Kasumi-1 (cell line): Measurements from ENCODE around the gene ADGRL3.
A peak's percentile ranks its signal among the peaks of the same experiment; 100 is the strongest.

Experiments used
- DNase-seq, 2 experiments: peaks; one replicate each; lab custom pipeline; 2025; lab: John Stamatoyannopoulos, UW

The ADGRL3 gene

DNA sequence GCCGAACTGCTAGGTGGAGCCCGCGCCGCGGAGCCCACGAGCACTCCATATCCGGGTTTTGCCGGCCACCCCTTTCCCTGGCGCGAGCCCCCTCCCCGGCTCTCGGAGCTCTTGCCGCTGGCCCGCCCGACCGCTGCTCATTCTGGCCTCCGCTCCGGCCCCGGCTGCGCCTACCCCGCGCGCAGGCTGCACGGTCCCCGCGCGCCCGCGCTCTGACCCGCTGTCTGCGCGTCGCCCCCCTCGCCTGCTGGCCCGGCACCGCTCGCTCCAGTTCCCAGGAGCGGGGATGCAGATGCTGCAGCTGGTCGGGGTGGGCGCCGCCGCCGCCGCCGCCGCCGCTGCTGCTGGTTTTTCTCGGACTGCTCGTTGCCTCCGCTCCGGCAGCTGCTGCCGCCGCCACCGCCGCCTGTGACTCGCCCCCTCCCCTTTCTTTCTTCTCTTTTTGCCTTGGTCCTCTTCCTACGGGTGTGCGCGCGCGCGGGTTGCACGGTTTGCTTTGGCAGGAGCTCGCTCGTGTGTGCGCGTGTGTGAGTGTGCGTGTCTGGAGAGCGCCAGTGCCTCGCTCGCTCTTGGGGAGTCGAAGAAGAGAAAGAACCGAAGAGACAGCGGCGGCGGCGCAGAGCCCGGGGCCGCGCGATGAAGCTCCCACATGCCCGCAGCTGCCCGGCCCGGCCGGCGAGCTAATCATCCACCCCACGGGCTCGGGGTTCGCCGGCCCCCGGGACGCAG, at the start of gene ADGRL3:
ADGRL3 (plus strand) TSS at position 140 of the 729 bp plus-strand sequence.
- peak; percentile 26 to 34 for DNase-seq

DNA sequence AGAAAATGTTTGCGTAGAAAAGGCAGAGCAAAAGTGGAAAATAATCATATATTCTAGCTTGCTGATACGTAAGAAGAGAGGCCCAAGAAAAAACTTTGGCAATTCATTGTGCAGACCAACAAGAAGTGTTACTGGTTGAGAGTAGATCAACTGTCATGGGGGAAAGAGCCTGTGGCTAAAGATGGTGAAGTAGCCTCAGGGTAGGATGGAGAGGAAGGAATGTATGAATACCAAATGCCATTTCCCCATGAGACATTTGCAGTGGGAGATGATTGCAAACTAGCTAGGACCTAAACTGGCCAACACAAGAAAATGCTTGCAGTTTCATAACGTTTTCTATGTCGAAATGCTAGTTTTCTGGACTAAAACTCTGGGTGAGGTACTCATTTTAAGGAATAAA, 47.7 kb upstream of the ADGRL3 start:
- DNase-seq, result no peak

DNA sequence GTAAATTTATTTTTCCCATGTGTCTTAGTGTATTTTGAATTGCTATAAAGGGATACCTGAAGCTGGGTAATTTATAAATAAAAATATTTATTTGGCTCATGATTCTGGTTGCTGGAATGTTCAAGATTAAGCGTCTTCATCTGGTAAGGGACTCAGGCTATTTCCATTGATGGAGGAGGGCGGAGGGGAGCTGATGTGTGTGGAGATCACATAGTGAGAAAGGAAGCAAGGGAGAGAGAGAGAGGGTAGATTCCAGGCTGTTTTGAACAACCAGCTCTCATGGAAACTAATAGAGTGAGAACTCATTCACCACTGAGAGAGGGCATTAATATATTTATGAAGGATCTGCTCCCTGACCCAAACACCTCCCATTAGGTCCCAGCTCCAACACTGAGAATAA, 39.6 kb upstream of the ADGRL3 start:
- no peak for DNase-seq

DNA sequence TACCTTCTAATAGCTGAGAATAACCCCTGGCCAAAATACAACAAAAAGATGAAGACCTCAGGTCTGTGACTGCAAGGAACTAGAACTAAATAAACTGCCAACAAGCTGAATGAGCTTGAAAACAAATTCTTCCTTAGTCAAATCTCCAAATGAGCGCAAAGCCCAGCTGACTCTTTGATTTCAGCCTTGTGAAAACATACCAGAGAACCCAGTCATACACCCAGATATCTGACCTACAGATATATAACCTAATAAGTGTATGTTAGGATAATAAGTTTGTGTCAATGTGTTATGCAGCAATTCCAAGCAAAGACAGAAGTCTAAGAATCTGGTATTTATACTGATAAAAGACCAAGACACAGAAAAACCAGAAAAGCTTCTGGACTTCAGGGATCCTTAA, 38.0 kb upstream of the ADGRL3 start:
- no peak for DNase-seq

DNA sequence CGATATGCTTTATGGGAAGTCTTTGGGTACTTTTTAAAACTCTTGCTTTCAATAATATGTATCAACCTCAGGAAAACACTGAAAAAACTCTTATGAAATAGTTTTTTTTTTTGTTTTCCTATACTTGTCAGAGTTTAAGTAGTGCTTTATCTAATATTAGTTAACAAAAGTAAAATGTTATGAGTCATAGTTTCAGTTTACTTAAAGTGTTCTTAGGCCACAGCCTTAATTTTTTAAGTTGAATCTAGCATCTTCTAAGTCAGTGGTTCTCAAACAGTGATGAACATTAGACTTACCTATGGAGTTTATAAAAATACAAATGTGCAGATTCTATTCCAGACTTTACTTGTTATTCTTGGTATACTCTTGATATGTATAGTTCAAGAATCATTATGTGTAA, 26.3 kb upstream of the ADGRL3 start:
- DNase-seq, result no peak

DNA sequence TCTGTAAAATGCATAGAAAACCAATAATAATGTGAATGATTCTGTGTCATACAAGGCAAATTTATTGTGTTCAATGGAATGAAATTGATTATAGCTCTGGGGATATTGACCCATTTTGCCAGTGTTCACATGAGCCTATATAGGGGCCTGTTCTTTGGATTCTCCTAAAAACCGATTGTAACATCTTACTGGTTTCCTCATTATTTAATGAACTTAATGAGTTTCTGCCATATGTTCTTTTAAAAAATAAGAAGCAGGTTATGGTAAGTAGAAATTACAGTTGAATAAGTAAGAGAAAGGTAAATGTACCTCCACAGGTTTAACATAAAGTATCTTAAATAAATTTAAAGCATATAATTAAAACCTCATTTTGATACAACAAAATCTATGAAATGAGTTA, 24.6 kb upstream of the ADGRL3 start:
- no peak for DNase-seq

DNA sequence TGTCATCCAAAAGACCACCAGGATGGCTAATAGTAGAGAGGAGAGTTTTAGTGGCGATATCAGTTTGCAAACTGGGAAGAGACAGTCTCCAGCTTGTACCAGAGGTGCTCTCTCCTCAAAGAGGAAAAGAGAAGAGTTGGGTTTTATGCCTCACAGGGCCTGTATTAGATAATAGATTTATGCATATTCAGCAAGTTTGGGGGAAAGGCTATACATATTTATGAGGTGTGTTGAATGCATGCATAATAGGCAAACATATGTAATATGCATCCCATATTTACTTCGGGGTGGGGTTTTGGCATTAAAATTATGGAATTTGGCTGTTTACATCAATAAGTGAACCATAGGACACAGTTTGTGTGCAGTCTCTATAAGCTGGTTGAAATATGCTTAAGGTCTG, 22.8 kb upstream of the ADGRL3 start:
- DNase-seq, result no peak

DNA sequence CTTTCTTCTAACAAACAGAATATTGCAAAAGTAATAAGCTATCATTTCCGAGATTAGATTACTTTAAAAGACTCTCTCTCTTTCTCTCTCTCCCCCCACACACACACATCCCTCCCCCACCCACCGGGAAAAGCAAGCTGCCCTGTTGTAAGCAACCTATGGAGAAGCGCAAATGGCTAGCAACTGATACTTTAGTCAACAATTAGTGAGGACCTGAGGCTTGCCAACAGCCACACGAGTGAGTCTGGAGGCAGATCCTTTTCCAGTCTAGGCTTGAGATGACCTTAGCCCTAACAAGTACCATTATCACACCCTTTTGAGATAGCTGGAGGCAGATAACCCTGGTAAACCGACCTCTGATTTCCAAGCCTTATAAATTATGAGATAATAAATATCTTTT, 19.7 kb upstream of the ADGRL3 start:
- DNase-seq, result no peak

DNA sequence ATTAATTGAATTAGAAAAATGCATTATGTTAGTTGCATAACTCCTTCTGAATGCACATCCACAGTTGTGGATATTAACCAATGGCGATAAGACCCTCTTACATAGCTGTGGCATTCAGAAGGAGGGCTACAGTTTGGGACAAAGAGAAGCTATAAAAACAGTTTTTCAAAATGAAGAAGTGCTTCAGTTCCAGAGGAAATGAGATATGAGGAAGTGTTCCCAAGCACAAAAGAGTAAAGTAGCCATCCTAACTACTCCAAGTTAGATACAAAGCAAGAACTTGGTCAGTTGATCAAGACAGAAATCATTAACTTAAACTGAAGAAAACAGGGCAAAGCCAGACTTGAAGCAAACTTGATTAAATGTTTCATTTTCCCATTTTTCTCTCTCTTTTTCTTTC, 17.2 kb upstream of the ADGRL3 start:
- peak; percentile 41 to 61 for DNase-seq

DNA sequence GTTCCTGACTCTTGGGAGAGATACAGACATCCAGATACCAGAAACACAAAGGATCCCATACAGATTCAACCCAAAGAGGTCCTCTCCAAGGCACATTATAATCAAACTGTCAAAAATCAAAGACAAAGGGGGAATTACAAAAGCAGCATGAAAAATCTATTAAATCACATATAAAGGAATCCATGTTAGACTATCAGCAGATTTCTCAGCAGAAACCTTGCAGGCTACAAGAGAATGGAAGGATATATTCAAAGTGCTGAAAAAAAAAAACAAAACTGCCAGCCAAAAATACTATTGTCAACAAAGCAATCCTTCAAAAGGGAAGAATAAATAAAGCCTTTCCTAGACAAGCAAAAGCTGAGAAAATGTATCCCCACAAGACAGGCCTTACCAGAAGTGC, 14.8 kb upstream of the ADGRL3 start:
- no peak for DNase-seq

DNA sequence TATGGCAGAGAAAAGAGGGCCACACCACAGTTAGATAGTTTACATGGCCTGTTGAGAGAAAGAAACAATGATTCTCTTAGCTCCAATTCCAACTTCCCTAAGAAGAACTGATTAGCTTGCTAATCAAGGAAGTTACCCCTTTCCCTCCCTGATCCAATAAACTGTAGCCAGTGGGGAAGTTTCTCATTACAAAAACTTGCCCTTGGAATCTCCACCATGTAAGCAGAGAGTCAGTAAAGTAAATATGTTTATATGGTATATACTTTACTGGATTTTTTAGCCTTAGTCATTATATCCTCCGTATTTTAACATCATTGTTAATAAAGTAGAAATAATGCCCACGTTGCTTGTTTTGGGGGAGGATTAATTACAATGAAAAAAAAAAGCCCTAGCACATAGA, 7.7 kb upstream of the ADGRL3 start:
- DNase-seq, result no peak

DNA sequence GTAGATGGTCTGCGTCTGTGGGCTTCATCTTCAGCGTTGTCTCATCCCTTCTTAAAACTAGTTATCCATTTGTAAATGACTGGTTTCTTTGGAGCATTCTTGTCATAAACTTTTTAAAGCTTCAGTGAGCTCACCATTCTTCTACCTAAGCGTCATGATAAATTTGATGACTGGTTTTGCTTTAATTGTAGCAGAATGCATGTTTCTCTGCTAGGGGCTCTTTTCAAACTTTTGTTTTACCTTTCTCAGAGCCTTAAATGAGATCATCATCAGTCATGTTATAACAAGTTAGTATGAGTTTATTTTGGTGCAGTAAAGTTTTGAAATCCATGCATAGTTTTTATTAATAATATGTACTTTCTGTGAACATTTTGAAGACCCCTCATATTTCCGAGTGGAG, 6.3 kb upstream of the ADGRL3 start:
- DNase-seq, result no peak

DNA sequence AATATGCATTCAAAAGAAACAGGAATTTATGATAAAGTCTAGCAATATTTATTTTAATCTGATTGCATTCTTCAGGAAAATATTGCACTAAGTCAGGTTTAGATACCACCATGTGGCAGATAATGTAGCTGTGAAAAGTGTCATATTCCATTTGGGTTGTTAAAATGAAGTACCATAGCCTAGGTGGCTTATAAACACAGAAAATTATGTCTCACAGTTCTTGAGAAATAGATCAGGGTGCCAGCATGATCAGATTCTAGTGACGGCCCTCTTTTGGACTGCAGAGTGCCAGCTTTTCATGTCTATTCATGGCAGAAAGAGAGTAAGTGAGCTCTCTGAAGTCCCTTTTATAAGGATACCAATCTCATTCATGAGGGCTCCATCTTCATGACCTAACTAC, 5.6 kb upstream of the ADGRL3 start:
- no peak for DNase-seq

DNA sequence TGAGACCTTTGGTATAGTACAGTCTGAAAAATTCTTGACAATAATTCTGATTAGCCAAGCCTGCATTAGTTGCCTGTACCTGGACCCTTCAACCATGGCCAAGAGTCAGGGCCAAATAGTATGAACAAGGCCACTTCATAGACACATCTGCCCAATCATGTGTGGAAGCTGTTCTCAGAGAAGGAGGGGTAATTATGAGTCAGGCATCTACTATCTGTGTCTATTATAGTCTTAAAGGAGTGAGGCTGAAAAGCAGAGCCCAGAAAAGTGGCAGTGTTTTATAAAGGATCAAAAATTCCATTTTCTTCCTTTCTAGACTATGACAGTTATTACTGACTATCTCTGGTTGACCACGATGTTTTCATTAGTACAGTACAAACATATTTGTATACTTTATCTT, 5.0 kb upstream of the ADGRL3 start:
- no peak for DNase-seq

DNA sequence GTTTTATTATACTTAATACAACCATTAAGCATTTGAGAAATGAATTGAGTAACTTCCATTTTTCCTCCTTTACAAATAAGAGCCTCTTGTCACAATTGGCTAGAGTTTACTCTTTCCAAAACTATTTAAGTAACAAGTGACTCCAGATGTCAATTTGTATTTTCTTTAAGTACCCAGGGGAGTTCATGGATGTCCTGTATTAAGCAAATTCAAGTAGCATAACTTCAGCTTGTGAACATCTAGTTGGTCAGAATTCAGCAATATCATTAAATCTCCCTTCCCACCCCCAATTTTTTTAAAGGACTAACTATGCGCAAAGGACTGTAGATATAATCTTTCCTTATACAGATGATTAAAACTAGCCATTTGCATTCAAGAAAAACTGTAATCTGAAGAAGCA, 1.4 kb upstream of the ADGRL3 start:
- DNase-seq, result no peak

DNA sequence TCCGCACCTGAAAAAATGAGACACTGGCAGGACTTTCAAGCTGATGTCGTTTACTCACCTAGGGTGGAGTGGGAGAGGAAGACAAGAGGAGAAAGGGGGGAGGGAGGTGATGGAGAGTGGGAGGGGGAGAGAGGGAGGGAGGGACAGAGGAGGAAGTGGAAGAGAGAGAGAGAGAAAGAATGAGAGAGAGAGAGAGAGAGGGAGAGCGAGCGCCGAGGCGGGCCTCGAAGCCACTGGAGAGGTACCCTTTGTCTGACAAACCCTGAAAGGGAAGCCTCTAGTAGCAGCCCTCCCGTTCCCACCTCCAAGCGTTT, 296 bp upstream of the ADGRL3 start:
- peak; percentile 35 to 57 for DNase-seq

DNA sequence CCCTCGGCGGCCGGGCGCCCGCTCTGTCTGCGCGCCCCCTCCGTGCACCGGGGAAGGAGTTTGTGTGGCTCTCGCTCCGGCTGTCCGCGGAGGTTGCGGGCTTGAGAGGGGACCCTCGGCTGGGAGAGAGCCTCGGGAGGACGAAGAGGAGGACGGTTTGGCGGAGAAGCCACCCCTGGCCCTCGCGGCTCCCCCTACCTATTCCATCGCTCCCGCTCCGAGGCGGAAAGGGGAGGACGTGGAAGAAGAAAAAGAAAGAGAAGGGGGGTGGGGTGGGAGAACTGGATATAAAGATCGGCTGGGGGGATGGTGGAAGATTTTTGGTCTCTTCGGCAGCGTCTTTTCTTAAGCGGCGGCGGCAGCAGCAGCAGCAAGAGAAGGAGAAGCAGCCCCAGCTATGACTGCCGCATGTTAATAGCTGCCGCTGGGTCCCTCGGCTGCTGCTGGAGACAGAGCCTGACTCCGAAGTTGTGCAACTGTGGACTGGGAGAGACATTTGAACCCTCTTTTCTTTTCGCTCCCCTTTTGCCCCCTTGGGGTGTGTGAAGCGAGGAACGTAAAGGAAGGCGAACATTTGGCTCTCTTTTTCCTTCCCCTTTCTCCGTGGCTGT, 895 bp downstream of the ADGRL3 start:
- DNase-seq, result peak; percentile 72 to 73

DNA sequence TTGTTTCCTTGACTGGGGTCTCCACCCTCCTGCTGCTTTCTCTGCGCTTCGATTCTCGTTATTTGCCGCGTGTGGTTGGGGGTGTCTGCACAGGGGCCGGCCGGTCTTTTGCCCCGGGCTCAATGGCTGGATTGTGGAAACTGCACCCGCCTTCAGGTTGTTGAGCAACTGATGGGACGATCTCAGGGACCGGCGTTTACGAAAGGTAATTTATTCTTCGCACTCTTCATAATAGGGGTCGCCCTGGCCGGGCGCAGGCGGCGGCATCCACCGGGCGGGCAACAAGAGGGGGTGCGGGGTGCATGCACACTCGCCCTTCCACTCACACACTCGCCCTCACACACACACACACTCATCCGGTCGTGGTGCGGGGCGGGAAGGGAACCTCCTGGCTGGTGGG, 1.4 kb downstream of the ADGRL3 start:
- peak in 1 of 2 experiments; percentile 46 for DNase-seq

DNA sequence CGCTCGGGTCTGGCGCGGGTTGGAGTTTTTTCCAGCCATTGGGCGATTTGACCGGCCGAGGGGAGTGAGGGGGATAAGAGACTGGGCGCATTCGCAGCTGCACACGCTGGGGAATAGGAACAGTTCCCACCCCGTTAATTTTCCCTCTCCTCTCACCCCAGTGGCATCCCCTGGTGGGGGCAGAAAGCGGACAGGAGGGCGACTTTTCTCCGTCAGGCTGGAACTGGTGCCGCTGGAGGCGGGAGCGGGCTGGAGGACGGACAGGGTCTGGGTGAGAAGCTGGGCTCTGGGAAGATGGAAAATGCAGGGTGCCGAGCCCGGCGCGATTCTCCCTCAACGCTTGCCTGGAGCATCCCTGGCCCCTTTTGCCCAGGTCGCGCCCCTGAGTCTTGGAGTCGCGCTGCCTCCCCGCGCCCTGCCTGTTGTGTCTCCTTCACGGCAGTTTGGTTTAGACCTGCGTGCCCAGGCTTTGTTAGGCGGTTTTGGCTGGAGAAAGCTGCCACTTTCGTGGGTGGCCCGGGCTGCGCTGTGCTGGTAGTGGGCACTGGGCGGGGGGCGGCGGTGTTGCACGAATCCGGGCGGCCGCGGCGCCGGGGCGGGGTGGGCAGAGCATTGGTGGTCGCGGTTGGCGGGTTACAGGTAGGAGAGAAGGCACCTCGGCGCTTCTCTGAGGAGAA, 2.0 kb downstream of the ADGRL3 start:
- peak in 1 of 2 experiments; percentile 21 for DNase-seq

DNA sequence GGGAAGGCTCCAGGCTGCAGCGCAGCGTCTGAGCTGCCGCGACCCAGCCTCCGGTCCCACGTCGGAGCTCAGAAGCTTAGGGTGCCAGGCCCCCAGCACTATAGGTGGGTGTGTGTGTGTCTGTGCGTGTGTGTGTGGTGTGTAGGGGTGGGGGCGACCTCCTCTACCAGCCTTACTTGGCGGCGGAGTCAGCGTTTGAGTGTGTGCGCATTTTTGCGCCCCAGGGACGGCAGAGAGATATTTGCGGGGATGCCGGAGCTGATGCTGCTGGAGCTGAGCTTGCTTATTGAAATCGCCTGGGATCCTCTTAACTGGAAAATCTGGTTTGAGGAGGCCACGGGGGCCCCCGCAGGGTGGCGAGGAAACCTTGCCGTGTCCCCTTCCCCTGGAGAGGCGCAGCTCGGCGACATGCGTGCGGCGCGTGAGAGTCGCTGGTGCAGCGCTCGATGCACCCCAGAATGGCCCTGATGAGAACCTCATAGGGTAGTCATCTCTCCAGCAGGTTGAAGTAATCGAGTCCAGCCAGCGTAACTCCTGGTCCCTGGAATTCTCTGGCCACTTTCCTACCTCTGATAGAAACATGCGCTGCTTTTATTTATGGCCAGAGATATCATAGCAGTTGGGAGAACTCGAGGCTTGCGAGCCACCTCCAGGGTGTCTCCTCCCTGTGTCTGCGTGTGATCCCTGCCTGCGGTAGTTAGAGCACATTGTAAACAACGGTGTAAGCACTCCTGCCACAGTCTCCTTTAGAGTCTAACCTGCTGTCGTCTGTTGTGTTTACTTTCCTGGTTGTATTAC, 2.7 kb downstream of the ADGRL3 start:
- DNase-seq, result peak; percentile 23 to 39

DNA sequence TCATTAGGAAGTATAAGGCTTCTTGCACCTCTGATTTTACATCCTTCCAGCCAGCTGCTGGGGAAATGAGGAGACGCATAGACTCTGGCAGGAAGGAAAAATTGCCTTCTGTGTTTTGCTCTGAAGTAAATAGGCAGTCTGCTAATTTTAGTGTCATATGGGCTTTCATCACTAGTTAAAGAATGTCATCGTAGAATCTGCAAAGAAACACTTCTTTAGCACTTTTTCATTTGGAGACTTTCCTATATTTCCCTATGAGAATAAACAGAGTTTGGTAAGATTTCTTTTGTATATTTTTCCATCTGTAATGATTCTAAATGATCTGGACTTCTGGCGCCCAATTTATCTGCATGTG, 3.3 kb downstream of the ADGRL3 start:
- DNase-seq, result no peak

DNA sequence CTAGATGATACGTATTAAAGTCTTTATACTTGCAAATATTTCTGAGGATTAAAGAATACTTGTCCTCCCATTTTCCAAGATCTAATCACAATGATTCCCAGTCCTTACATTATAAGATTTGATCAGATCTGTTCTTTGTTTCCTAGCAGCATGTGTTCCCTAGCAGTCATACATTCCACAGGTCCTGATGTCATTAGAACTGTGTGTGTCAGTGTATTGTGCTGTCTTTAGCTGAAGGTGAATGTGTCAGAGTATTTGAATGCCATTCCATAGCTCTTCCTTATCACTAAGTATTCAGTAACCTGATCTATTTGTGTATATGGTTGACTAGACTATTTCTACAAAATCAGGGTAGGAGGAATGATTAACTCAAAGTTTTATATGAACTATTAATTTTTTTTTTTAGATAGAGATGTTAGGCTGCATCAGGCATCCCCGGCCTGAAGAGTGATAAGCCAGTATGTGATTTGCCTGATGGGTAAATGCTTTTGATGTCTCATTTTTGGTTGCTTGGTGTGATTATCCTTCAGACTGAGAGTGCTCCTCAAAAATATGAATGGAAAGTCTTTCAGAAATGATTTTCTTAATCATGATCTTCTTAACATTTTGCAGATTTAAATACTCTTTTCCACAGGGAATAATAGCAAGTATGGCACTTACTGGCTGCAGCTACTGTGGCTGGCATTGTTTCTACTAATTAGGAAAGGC, 4.4 kb downstream of the ADGRL3 start:
- no peak for DNase-seq
